ENCODE results near the gene NCOA5. TPM values are rescaled to one million over a fixed set of nuclear protein-coding genes. Genes with fewer than 3 reads are reported as not detected.

The NCOA5 gene
- total RNA-seq, 6 donors from 2014 or later = 17.1 to 48.2 (median 30.2) TPM

DNA sequence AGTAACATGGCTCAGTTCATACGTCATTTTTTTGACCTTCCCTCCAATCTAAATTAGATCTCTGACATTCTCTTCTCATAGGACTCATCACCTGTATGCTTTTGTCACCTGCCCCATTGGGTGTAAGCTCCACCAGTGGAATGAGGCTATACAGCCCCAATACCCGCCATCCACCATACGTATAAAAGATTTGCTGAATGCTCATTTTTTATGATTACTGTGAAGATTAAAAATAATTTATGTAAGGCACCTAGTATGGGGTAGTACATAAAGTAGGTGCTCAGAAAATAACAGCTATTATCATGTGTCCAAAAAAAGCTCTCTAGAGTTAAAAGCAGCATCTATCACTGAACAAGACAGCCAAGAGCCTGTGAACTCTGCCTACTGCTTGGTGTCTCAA lies 24.1 kb downstream of the NCOA5 start:
- WGBS, 2 donors = 94 to 100% methylated on average over 3 of the region's 3 CpGs
- H3K9me3 ChIP-seq = no peaks in the 10 kb centered on the region
- DNase-seq (no peak), ATAC-seq (ENCODE audit: low FRiP score in 2 of 2) (no peak)
- no peak overlapping the region for H3K4me3 ChIP-seq
- TF ChIP-seq, protein P1, sequence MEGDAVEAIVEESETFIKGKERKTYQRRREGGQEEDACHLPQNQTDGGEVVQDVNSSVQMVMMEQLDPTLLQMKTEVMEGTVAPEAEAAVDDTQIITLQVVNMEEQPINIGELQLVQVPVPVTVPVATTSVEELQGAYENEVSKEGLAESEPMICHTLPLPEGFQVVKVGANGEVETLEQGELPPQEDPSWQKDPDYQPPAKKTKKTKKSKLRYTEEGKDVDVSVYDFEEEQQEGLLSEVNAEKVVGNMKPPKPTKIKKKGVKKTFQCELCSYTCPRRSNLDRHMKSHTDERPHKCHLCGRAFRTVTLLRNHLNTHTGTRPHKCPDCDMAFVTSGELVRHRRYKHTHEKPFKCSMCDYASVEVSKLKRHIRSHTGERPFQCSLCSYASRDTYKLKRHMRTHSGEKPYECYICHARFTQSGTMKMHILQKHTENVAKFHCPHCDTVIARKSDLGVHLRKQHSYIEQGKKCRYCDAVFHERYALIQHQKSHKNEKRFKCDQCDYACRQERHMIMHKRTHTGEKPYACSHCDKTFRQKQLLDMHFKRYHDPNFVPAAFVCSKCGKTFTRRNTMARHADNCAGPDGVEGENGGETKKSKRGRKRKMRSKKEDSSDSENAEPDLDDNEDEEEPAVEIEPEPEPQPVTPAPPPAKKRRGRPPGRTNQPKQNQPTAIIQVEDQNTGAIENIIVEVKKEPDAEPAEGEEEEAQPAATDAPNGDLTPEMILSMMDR (IDR thresholded peaks at IDR 0.05) = no peak
- no peak for TF ChIP-seq POLR2A (IDR thresholded peaks at IDR 0.05)
- TF ChIP-seq POLR2AphosphoS5 (IDR thresholded peaks at IDR 0.05) = no peak
- no peak for TF ChIP-seq EP300 (IDR thresholded peaks at IDR 0.05)
- H3K36me3 ChIP-seq = peaks cover 57 to 98% (median 79%) of the 10 kb centered on the region in 4 donors
- H3K27me3 ChIP-seq = no peaks in the 10 kb centered on the region
- no peak overlapping the region for H3K27ac ChIP-seq
- peaks cover 8 to 20% (median 15%) of the 10 kb centered on the region in 4 donors for H3K4me1 ChIP-seq

DNA sequence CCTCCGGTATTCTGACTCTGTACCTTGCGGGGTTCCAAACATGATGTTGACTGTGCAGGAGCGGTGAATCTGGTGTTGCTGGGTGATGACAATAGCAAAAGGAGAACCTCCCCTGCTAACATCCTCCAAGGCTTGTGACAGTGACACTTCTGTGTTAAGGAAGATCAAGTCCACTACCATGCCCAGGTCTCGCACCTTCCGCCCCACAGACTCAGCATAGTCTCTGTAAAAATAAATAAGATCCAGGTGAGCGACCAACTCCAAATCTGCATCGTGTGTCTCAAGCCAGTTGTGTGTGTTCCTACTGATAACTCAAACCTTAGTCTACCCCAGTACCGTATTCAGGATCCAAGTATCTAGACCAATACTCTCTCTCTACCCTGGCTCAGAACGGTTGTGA lies 24.8 kb downstream of the NCOA5 start:
- no peak for ATAC-seq (ENCODE audit: low FRiP score in 2 of 2)
- DNase-seq = no peak
- Histone ChIP-seq H3K27me3 (no peaks in the 10 kb centered on the region), H3K4me3 (no peak overlapping the region), H3K36me3 (peaks cover 57 to 91% (median 77%) of the 10 kb centered on the region in 4 donors), H3K27ac (no peak overlapping the region), H3K4me1 (peaks cover 15 to 27% (median 22%) of the 10 kb centered on the region in 4 donors), H3K9me3 (no peaks in the 10 kb centered on the region)
- 88 to 96% methylated on average over 9 of the region's 9 CpGs for WGBS, 2 donors
- TF ChIP-seq, protein P1 (IDR thresholded peaks at IDR 0.05) = no peak
- TF ChIP-seq POLR2AphosphoS5 (IDR thresholded peaks at IDR 0.05) (no peak), EP300 (IDR thresholded peaks at IDR 0.05) (no peak), POLR2A (IDR thresholded peaks at IDR 0.05) (no peak)

GRCh38 chr20:46063652-46064054 lies 26.1 kb downstream of the NCOA5 start:
- Histone ChIP-seq H3K9me3 (no peaks in the 10 kb centered on the region), H3K4me3 (no peak overlapping the region), H3K27me3 (no peaks in the 10 kb centered on the region), H3K36me3 (peaks cover 57 to 82% (median 68%) of the 10 kb centered on the region in 4 donors), H3K4me1 (peaks cover 25 to 40% (median 30%) of the 10 kb centered on the region in 4 donors), H3K27ac (no peak overlapping the region)
- DNase-seq (no peak), ATAC-seq (ENCODE audit: low FRiP score in 2 of 2) (no peak)
- no peak for TF ChIP-seq POLR2AphosphoS5 (IDR thresholded peaks at IDR 0.05)
- TF ChIP-seq, protein P1 (IDR thresholded peaks at IDR 0.05) = no peak
- no peak for TF ChIP-seq POLR2A (IDR thresholded peaks at IDR 0.05)
- TF ChIP-seq EP300 (IDR thresholded peaks at IDR 0.05) = no peak
- 85 to 89% methylated on average over 3 of the region's 3 CpGs for WGBS, 2 donors

DNA sequence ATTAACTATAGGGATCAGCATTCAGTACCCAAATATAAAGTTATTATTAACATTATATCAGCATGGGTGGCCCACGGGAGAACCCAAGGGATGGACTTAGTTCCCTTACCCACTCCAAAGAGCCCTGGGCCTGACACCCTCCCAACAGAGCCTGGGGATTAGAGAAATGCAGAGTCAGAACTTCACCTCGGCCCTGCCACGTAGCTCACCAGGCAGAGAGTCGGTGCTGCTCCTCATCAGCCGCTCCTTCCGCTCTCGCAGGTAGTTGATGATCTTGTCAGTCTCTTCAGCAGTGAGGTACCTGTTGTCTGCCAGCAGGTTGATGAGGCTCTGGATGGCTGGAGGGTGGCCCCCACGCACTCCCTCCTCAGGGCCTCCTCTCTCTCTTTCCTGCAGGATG lies 26.6 kb downstream of the NCOA5 start:
- Histone ChIP-seq H3K27me3 (peaks cover 0 to under 1% (median 0%) of the 10 kb centered on the region in 4 donors), H3K27ac (no peak overlapping the region), H3K36me3 (peaks cover 52 to 77% (median 65%) of the 10 kb centered on the region in 4 donors), H3K4me1 (peaks cover 30 to 45% (median 35%) of the 10 kb centered on the region in 4 donors), H3K9me3 (no peaks in the 10 kb centered on the region), H3K4me3 (no peak overlapping the region)
- WGBS, 2 donors = 93 to 94% methylated on average over 7 to 8 of the region's 8 CpGs
- TF ChIP-seq POLR2A (IDR thresholded peaks at IDR 0.05) (no peak), POLR2AphosphoS5 (IDR thresholded peaks at IDR 0.05) (no peak), EP300 (IDR thresholded peaks at IDR 0.05) (no peak)
- TF ChIP-seq, protein P1 (IDR thresholded peaks at IDR 0.05) = no peak
- DNase-seq (no peak), ATAC-seq (ENCODE audit: low FRiP score in 2 of 2) (no peak)

GRCh38 chr20:46062621-46063020 lies 27.1 kb downstream of the NCOA5 start:
- WGBS, 2 donors = 64 to 79% methylated on average over 9 to 12 of the region's 12 CpGs
- peaks cover 0 to 6% (median under 1%) of the 10 kb centered on the region in 4 donors for H3K27me3 ChIP-seq
- H3K36me3 ChIP-seq = peaks cover 47 to 71% (median 60%) of the 10 kb centered on the region in 4 donors
- H3K4me3 ChIP-seq = no peak overlapping the region
- no peak for TF ChIP-seq POLR2AphosphoS5 (IDR thresholded peaks at IDR 0.05)
- TF ChIP-seq, protein P1 (IDR thresholded peaks at IDR 0.05) = no peak
- TF ChIP-seq EP300 (IDR thresholded peaks at IDR 0.05) = no peak
- no peak for TF ChIP-seq POLR2A (IDR thresholded peaks at IDR 0.05)
- peak overlapping the region in 2 of 4 donors; percentile 68 to 71 for H3K27ac ChIP-seq
- DNase-seq (peak in 1 of 2 donors; percentile 46), ATAC-seq (ENCODE audit: low FRiP score in 2 of 2) (no peak)
- H3K4me1 ChIP-seq = peaks cover 35 to 50% (median 41%) of the 10 kb centered on the region in 4 donors
- H3K9me3 ChIP-seq = no peaks in the 10 kb centered on the region
